KMS-11 (cell line): Measurements from ENCODE around the gene WIPF1.

Experiments used
- H2AFZ ChIP-seq: fragments of 200-600 bp; sonication (generic); 2 replicates; pipeline ENCODE4 v1.6.1; 2016; ENCODE audit warnings: antibody characterized with exemption, mixed run types, low read depth
- H3K27ac ChIP-seq: fragments of 200-600 bp; sonication (generic); 2 replicates; pipeline ENCODE4 v1.6.1; 2016; ENCODE audit warnings: mild to moderate bottlenecking, mixed run types
- H3K27me3 ChIP-seq: fragments of 200-600 bp; sonication (generic); 2 replicates; pipeline ENCODE4 v1.6.1; 2017; ENCODE audit warnings: mild to moderate bottlenecking, low read depth, mixed run types, moderate library complexity; ENCODE audit not compliant: insufficient read depth
- H3K36me3 ChIP-seq: fragments of 200-600 bp; sonication (generic); 2 replicates; pipeline ENCODE4 v1.6.1; 2017; ENCODE audit warnings: mild to moderate bottlenecking, mixed run types; ENCODE audit not compliant: insufficient read depth
- H3K4me1 ChIP-seq: fragments of 200-600 bp; sonication (generic); 2 replicates; pipeline ENCODE4 v1.6.1; 2016; ENCODE audit warnings: mild to moderate bottlenecking, low read depth, mixed run types; ENCODE audit not compliant: poor library complexity, severe bottlenecking
- H3K4me2 ChIP-seq: fragments of 200-600 bp; sonication (generic); 2 replicates; pipeline ENCODE4 v1.7.0; 2016; ENCODE audit warnings: mild to moderate bottlenecking, mixed run types
- H3K4me3 ChIP-seq: fragments of 200-600 bp; sonication (generic); IDR thresholded peaks from 2 replicates; pipeline ENCODE4 v1.6.1; 2017; ENCODE audit warnings: low read depth, low read length, mixed read lengths; ENCODE audit not compliant: insufficient read depth
- H3K79me2 ChIP-seq: fragments of 200-600 bp; sonication (generic); 2 replicates; pipeline ENCODE4 v1.6.1; 2016; ENCODE audit warnings: low read depth, mixed run types; ENCODE audit not compliant: insufficient read depth
- H3K9ac ChIP-seq: fragments of 200-600 bp; sonication (generic); 2 replicates; pipeline ENCODE4 v1.6.1; 2016; ENCODE audit warnings: mild to moderate bottlenecking, mixed run types
- H4K20me1 ChIP-seq: fragments of 200-600 bp; sonication (generic); 2 replicates; pipeline ENCODE4 v1.6.1; 2016; ENCODE audit warnings: mild to moderate bottlenecking, mixed run types; ENCODE audit not compliant: insufficient read depth
- CTCF ChIP-seq: fragments of 200-600 bp; sonication (generic); conservative IDR thresholded peaks from 2 replicates; pipeline ENCODE4 v1.6.1; 2017; ENCODE audit warnings: low read depth, mild to moderate bottlenecking, antibody characterized with exemption, low read length, moderate library complexity, mixed read lengths

WIPF1 gene

GRCh38 chr2:174527959-174528358, 69.6 kb downstream of the WIPF1 start:
- H3K4me2 ChIP-seq: no peak overlapping the region
- H3K79me2 ChIP-seq: no peaks in the 10 kb centered on the region
- H3K4me1 ChIP-seq: no peaks in the 10 kb centered on the region
- no peaks in the 10 kb centered on the region for H3K27me3 ChIP-seq
- H4K20me1 ChIP-seq: no peaks in the 10 kb centered on the region
- no peak overlapping the region for H3K9ac ChIP-seq
- no peaks in the 10 kb centered on the region for H3K36me3 ChIP-seq
- no peak overlapping the region for H3K4me3 ChIP-seq
- H3K27ac ChIP-seq: no peak overlapping the region
- TF ChIP-seq CTCF: no peak
- H2AFZ ChIP-seq: no peak overlapping the region

- Histone ChIP-seq H3K4me3 (no peak overlapping the region), H3K27ac (no peak overlapping the region), H3K79me2 (no peaks in the 10 kb centered on the region), H3K4me2 (no peak overlapping the region), H3K27me3 (no peaks in the 10 kb centered on the region), H3K4me1 (no peaks in the 10 kb centered on the region), H3K36me3 (no peaks in the 10 kb centered on the region), H4K20me1 (no peaks in the 10 kb centered on the region), H3K9ac (no peak overlapping the region), H2AFZ (no peak overlapping the region)
- TF ChIP-seq CTCF: no peak
Observed at GRCh38 chr2:174527101-174527721, 70.4 kb downstream of the WIPF1 start.

- H3K27me3 ChIP-seq: no peaks in the 10 kb centered on the region
- no peak overlapping the region for H2AFZ ChIP-seq
- H3K27ac ChIP-seq: no peak overlapping the region
- no peaks in the 10 kb centered on the region for H3K4me1 ChIP-seq
- H3K36me3 ChIP-seq: no peaks in the 10 kb centered on the region
- H3K4me2 ChIP-seq: no peak overlapping the region
- H3K9ac ChIP-seq: no peak overlapping the region
- no peaks in the 10 kb centered on the region for H3K79me2 ChIP-seq
- H3K4me3 ChIP-seq: no peak overlapping the region
- no peaks in the 10 kb centered on the region for H4K20me1 ChIP-seq
- TF ChIP-seq CTCF: no peak
Observed at GRCh38 chr2:174524527-174524926, 73.1 kb downstream of the WIPF1 start.

- Histone ChIP-seq H3K27me3 (no peaks in the 10 kb centered on the region), H3K9ac (no peak overlapping the region), H3K79me2 (no peaks in the 10 kb centered on the region), H3K27ac (no peak overlapping the region), H4K20me1 (no peaks in the 10 kb centered on the region), H2AFZ (no peak overlapping the region), H3K4me3 (no peak overlapping the region), H3K4me1 (no peaks in the 10 kb centered on the region), H3K4me2 (no peak overlapping the region), H3K36me3 (no peaks in the 10 kb centered on the region)
- no peak for TF ChIP-seq CTCF
Observed at GRCh38 chr2:174522553-174522952, 75.1 kb downstream of the WIPF1 start.
